Umbilical cord (tissue), 2 donors: ENCODE data around the gene PTPRM. TPM values are rescaled to one million over a fixed set of nuclear protein-coding genes. Genes with fewer than 3 reads are reported as not detected.

Source experiments
- DNase-seq: peaks from one replicate; pipeline ENCODE4 v3.0.0-alpha.2; 2015; ENCODE audit warnings: low spot score
- total RNA-seq: library from RNA; depleted of rRNA; stranded (reverse); fragments of >200 nt; gene quantifications from one replicate; pipeline ENCODE4 v1.2.3, GENCODE V29; 2014; ENCODE audit warnings: low replicate concordance; ENCODE audit not compliant: insufficient read depth

The PTPRM gene
- total RNA-seq, 1 donor from 2014 or later = 49.1 TPM

- no peak for DNase-seq
Measured at GRCh38 chr18:8277270-8277669, 710.2 kb downstream of the PTPRM start.

DNA sequence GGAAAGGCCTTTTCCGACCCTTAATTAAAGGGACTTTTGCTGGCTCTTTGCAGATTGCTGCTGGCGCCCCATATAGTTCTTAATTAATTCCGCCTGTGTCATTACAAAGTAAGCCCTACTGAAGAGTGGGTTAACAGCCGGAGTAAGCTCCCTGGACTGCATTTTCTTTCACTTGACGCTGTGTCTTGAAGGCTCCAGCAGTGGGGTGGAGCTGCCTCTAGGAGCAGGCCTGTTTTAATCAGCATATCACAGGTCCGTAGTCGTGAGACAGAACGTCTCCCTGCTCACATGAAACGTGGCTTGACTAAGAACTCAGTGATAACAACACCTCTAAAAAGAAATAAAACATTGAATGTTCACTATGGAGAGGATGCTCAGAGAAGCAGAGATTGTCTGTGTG lies 712.2 kb downstream of the PTPRM start:
- DNase-seq = no peak

DNA sequence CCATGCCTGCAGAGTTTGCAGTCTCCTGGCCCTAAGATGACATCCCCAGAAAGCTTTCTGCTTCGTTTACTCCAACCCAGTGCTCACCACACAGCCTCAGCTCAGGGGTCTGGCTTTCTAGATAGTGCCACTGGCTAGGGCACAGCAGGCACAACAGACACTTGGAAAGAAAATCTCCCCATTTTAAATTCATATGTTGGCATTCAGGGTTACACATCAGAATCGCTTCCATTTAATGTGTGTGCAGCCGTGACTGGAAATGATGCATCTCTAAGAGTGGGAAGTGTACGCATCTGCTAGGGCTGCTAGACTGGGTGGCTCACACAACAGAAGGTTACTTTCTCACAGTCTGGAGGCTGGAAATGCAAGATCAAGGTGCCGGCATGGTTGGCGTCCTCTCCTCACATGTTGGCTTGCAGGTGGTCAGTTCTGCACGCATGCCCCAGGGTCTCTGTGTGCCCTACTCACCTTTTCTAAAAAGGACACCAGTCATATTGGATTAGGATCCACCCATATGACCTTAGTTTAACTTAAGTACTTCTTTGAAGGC lies 712.7 kb downstream of the PTPRM start:
- DNase-seq = no peak

GRCh38 chr18:8283891-8284585 lies 716.9 kb downstream of the PTPRM start:
- DNase-seq = peak; percentile 8

GRCh38 chr18:8286303-8286702 lies 719.2 kb downstream of the PTPRM start:
- peak; percentile 35 for DNase-seq

DNA sequence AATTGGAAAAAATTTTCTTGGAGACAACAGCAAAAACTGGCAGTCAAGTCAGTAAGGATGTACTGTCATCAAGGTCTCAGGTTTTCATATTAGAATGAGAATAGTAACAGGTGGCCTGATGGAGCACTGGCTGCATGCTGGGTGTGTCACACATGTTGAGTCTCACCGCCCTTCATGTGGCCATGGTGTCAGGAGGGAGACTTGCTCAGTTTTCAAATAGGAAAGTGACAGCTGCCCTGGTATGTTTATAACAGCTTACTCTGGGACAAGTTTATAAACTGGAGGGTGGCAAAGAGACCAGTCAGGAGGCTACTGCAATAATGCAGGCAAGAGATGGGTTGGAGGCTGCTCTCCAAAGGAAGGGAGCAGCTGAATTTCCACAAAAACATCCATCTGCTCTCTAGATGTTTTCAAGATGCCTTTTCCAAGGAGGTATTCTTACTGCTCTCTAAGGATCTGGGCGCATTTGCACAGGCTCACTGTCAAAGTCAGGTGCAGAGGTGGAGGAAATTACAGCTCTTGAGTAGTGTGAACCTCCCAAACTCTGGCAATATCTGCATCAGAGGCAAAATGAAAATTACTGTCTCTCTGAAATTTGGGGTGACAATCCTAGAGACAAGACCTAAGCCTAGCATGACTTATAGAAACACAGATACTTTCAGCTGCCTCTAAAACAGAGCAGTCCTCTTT lies 720.2 kb downstream of the PTPRM start:
- DNase-seq = no peak

GRCh38 chr18:8288472-8289195 lies 721.5 kb downstream of the PTPRM start:
- DNase-seq = no peak

- no peak for DNase-seq
Measured at GRCh38 chr18:8290435-8290834, 723.3 kb downstream of the PTPRM start.

- no peak for DNase-seq
Measured at GRCh38 chr18:8290913-8291312, 723.8 kb downstream of the PTPRM start.

DNA sequence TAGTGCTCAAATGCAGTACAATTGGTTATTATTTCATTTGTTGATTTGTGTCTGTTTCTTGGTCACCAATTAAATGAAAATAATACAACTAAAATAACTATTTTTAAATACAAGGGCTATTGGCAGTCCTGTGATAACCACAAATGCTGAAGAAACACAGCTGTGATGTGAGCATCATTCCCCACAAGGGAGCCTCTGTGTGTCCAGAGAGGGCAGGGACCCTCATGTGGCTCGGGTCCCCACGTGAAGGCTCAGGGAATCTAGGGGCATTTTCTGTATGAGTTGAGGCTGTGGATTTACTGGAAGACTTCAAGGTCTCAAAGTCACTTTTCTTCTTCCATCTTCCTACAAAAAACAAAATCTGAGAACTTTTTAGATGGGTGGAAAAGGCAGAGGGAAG lies 726.1 kb downstream of the PTPRM start:
- DNase-seq = no peak

DNA sequence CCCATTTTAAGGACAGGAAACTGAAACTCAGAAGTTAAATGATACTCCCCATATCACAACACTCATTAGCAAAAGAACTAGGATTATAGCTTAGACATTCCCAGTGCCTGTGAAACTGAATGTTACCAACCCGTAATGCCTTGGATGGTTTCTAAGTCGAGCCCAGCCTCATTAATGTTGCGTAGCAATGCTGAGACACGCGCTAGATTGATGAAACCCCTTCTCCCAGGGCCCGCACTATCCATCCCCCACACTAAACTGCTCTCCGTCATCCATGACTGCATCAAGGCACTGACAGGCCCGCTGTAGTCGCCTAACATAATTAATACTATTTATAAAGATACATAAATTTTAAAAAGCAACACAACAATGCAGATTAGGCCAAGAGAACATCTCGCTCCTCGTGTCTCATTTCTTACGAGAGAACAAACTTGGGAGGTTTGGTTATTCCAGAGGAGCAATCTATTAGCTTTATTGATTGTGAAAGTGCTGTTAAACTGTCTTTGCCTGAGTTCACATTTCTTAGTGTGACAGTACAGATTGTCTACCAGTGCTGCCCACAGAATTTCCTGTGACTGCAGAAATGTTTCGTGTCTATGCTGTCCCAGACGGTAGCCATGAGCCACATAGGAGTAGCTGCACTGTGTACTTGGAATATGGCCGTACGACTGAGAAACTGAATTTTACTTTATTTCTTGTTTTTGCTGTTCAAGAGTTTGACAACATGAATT lies 729.9 kb downstream of the PTPRM start:
- DNase-seq = no peak

DNA sequence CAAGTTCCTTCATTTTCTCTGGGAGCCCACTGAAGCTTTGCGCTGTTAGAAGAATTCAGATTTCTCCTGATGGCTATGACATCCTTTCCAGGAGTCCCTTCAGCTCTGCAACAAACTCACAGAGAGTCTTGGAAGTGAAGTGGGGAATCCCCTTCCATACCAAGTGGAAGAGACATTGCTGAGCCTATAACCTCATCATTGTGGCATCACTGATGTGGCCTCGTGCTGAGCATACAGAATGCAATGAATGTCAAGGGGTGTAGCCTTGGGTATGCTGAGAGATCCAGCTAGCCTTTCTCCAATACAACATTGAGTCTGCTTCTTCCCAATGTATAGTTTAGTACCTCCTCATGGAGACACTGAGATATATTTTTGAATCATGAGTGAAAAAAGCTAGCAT lies 731.1 kb downstream of the PTPRM start:
- no peak for DNase-seq

DNA sequence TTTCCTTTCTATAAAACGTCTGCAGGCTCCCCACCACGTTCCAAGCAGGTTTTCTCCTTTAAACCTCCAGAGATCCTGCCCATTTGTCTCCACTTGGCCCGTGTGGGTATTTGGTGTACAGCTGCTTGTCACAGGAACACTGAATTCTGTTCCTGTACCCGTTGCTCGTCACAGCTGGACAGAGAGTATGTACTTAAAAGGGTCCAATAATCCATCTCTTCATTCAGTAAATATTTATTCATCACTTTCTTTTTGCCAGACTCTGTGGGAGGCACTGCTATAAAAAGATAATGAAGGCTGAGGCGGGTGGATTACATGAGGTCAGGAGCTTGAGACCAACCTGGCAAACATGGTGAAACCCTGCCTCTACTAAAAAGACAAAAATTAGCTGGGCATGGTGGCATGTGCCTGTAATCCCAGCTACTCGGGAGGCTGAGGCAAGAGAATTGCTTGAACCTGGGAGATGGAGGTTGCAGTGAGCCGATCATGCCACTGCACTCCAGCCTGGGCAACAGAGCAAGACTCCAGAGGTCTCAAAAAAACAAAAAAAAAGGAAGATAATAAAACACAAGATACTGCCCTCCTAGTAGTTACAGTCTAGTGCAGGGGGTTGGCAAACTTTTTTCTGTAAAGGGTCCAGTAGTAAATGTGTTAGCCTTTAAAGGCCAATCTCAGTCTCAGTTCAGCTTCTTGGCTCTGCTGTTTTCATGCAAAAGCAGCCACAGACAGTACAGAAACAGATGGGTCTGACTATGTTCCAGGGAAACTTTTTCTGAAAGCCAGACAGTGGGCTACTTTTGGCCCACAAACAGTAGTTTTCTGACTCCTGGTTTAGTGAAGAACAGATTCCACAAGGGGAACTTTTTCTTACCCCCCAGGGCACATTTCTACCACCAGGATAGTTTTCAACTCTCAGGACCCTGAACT lies 732.2 kb downstream of the PTPRM start:
- no peak for DNase-seq

- DNase-seq = no peak
Measured at GRCh38 chr18:8300751-8301410, 733.8 kb downstream of the PTPRM start.

DNA sequence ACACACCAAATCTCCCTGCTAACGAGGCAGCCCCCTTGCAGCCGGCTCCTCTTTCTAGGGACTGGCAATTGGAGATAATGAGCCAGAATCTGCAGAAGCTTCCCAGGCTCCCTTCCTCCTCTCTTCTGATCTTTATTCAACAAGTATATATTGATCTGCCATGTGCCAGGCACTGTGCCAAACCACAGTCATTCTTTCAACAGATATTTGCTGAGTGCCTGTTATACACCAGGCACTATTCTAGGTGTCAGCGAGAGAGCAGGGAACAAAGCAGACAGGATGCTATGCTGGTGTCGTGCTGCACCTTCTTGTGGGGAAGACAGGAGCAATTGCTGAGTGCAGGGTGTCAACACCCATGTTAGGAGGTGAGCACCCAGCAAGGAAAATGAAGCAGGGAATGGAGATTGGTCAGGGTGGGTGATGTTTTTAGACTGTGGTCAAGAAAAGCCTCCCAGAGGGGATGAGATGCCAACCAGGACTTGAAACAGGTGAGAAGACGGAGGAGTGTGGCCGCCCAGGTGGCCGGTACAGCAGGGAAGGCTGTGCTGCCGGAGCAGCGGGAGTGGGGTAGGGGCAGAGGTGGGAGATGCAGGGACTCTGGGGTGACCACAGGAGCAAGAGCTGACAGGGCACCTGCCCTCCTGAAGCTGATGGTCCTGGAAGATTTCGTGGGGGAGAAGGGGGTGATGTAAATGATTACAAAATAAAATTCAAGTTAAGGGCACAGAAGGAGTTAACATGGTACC lies 734.5 kb downstream of the PTPRM start:
- DNase-seq = no peak

GRCh38 chr18:8303151-8303755 lies 736.1 kb downstream of the PTPRM start:
- no peak for DNase-seq

- no peak for DNase-seq
Measured at GRCh38 chr18:8307960-8308359, 740.8 kb downstream of the PTPRM start.

GRCh38 chr18:8313043-8313442 lies 745.9 kb downstream of the PTPRM start:
- no peak for DNase-seq

DNA sequence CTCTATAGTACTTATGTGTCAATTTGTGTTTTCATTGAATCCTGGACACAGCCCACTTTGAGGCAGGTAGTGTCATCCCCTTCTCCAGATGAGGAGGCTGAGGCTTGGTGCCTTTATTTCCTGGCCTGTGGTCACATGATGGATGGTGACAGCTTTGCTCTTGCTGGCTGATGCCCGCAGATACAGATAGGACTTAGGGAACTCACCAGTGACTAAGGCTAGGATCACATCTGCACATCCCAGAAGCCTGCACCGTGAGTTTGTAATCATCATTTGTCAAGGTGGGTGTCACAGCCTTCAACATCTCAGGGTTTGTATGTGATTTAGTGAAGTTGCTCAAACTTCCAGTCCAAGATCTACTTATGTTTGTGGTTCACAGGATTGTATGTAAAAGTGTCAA lies 747.0 kb downstream of the PTPRM start:
- DNase-seq = no peak
